ENCODE results near the gene MCTP2. TPM values are rescaled to one million over a fixed set of nuclear protein-coding genes. Genes with fewer than 3 reads are reported as not detected.
"Not testable (repeated sequence)": the region's sequence is repeated elsewhere in the genome, so short reads cannot be mapped to it uniquely, and the experiment has no call there.

MCTP2 gene
- total and polyA plus RNA-seq, 5 donors from 2014 or later = 1.1 to 6.4 (median 2.8) TPM

DNA sequence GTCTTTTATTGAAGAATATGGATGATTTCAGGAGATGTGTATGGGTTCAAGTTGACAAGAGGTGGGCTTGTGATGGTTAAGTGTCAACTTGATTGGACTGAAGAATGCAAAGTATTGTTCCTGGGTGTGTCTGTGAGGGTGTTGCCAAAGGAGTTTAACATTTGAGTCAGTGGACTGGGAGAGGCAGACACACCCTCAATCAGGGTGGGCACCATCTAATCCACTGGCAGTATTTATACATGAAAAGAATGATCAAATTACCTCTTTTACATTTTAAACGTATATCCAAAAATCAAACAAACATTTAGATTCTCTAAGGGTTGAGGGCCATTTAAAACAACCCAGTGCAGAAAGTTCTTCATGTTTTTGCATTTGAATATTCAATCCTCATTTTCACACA, 262.2 kb downstream of the MCTP2 start:
- H3K4me3 Mint-ChIP-seq; H3K27me3 Mint-ChIP-seq; H3K27ac Mint-ChIP-seq; H3K4me1 ChIP-seq (ENCODE audit: control insufficient read depth, insufficient read depth, low read length, poor library complexity, severe bottlenecking); ATAC-seq (ENCODE audit: low read depth in 2 of 2); H3K27me3 ChIP-seq (ENCODE audit: control insufficient read depth, insufficient read depth, low read length); H3K36me3 ChIP-seq (ENCODE audit: control insufficient read depth, insufficient read depth, low read length); DNase-seq; H3K4me1 Mint-ChIP-seq; H3K27ac ChIP-seq (ENCODE audit: insufficient read depth, low read length, poor library complexity, severe bottlenecking); H3K9me3 Mint-ChIP-seq; H3K4me3 ChIP-seq (ENCODE audit: low read depth, low read length); H3K9me3 ChIP-seq (ENCODE audit: control insufficient read depth in 2 of 2, low read length in 2 of 2); H3K36me3 Mint-ChIP-seq: not testable (repeated sequence)

DNA sequence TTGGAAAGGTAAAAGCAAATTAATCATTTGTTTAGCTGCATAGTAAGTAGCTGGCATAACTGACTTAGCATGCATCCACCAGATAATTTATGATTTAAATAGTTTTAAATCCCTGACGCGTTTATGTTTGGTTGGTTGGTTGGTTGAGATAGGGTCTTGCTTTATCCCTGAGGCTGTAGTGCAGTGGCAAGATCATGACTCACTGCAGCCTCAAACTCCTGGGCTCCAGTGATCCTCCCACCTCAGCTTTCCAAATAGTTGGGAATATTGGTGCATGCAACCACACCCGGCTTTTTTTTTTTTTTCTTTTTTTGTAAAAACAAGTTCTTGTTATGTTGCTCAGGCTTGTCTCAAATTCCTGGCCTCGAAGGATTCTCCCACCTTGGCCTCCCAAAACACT, 263.4 kb downstream of the MCTP2 start:
- Histone ChIP-seq H3K9me3 (ENCODE audit: control insufficient read depth in 2 of 2, low read length in 2 of 2) (no peaks in the 10 kb centered on the region), H3K4me3 (ENCODE audit: low read depth, low read length) (no peak overlapping the region), H3K27ac (ENCODE audit: insufficient read depth, low read length, poor library complexity, severe bottlenecking) (no peak overlapping the region), H3K4me1 (ENCODE audit: control insufficient read depth, insufficient read depth, low read length, poor library complexity, severe bottlenecking) (no peaks in the 10 kb centered on the region), H3K27me3 (ENCODE audit: control insufficient read depth, insufficient read depth, low read length) (no peaks in the 10 kb centered on the region), H3K36me3 (ENCODE audit: control insufficient read depth, insufficient read depth, low read length) (no peaks in the 10 kb centered on the region)
- Mint-ChIP-seq H3K4me3 (no peak overlapping the region), H3K4me1 (no peaks in the 10 kb centered on the region), H3K36me3 (no peaks in the 10 kb centered on the region), H3K27me3 (no peaks in the 10 kb centered on the region), H3K27ac (no peak overlapping the region), H3K9me3 (peaks cover 0 to 7% (median 5%) of the 10 kb centered on the region in 7 donors)
- DNase-seq (no peak), ATAC-seq (ENCODE audit: low read depth in 2 of 2) (no peak)

DNA sequence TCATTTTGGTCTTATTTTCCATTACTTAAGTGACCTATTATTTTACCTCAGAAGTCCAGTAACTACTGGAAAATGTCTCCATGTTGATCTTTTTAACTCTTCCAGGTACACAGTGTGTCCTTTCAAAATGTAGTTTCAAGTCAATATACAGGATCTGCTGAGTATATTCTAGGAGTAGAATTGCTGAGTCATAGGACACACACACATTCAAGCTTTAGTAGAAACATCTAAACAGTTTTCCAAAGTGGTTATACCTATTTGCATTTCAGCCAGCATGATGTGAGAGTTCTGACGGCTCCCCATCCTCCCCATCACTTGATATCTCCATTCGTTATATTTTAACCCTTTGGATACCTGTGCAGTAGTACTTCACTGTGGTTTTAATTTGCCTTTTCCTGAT, 271.9 kb downstream of the MCTP2 start:
- Mint-ChIP-seq H3K36me3 (no peaks in the 10 kb centered on the region), H3K27ac (no peak overlapping the region), H3K9me3 (peaks cover 3 to 17% (median 4%) of the 10 kb centered on the region in 7 donors), H3K4me1 (no peaks in the 10 kb centered on the region), H3K4me3 (no peak overlapping the region), H3K27me3 (no peaks in the 10 kb centered on the region)
- Histone ChIP-seq H3K4me3 (ENCODE audit: low read depth, low read length) (no peak overlapping the region), H3K9me3 (ENCODE audit: control insufficient read depth in 2 of 2, low read length in 2 of 2) (no peaks in the 10 kb centered on the region), H3K4me1 (ENCODE audit: control insufficient read depth, insufficient read depth, low read length, poor library complexity, severe bottlenecking) (no peaks in the 10 kb centered on the region), H3K27me3 (ENCODE audit: control insufficient read depth, insufficient read depth, low read length) (no peaks in the 10 kb centered on the region), H3K27ac (ENCODE audit: insufficient read depth, low read length, poor library complexity, severe bottlenecking) (no peak overlapping the region), H3K36me3 (ENCODE audit: control insufficient read depth, insufficient read depth, low read length) (no peaks in the 10 kb centered on the region)
- DNase-seq (no peak), ATAC-seq (ENCODE audit: low read depth in 2 of 2) (no peak)

DNA sequence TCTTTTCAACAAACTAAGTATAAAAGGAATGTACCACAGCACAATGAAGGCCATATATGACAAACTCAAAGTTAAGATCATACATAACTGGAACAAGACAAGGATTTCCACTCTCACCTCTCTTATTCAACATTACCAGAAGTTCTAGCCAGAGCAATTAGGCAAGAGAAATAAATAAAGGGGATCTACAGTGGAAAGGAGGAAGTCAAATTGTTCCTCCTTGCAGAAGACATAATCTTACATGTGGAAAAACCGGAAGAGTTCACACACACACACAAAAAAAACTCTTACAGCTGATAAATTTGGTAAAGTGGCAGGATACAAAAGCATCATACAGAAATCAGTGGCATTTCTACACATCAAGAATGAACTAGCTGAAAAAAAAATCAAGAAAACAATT, 277.9 kb downstream of the MCTP2 start:
- H3K4me1 Mint-ChIP-seq = no peaks in the 10 kb centered on the region
- peaks cover 2 to 19% (median 6%) of the 10 kb centered on the region in 7 donors for H3K9me3 Mint-ChIP-seq
- H3K36me3 Mint-ChIP-seq = no peaks in the 10 kb centered on the region
- Histone ChIP-seq H3K9me3 (ENCODE audit: control insufficient read depth in 2 of 2, low read length in 2 of 2) (no peaks in the 10 kb centered on the region), H3K36me3 (ENCODE audit: control insufficient read depth, insufficient read depth, low read length) (no peaks in the 10 kb centered on the region), H3K27me3 (ENCODE audit: control insufficient read depth, insufficient read depth, low read length) (no peaks in the 10 kb centered on the region), H3K4me3 (ENCODE audit: low read depth, low read length) (no peak overlapping the region), H3K4me1 (ENCODE audit: control insufficient read depth, insufficient read depth, low read length, poor library complexity, severe bottlenecking) (no peaks in the 10 kb centered on the region), H3K27ac (ENCODE audit: insufficient read depth, low read length, poor library complexity, severe bottlenecking) (no peak overlapping the region)
- H3K4me3 Mint-ChIP-seq = no peak overlapping the region
- DNase-seq (no peak), ATAC-seq (ENCODE audit: low read depth in 2 of 2) (no peak)
- H3K27ac Mint-ChIP-seq = no peak overlapping the region
- no peaks in the 10 kb centered on the region for H3K27me3 Mint-ChIP-seq

DNA sequence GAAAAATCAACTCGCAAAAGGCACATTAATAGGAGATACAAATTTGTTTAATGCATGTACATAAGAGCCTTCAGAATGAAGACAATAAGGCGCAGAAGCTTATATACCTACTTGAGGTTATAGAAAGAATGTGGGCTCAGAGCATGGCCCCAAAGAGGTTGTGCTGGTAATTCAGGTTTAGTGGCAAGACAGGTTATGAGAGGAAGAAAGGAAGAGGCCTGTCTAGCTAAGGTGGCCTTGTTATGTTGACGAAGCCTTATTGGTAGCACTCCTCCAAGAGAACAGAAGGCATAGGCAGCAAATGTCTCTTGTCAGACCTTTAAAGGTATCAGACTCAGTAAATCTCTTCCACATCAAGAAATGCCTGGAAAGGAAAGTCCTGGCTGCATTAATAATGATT, 290.8 kb downstream of the MCTP2 start:
- Histone ChIP-seq H3K4me1 (ENCODE audit: control insufficient read depth, insufficient read depth, low read length, poor library complexity, severe bottlenecking) (no peaks in the 10 kb centered on the region), H3K27ac (ENCODE audit: insufficient read depth, low read length, poor library complexity, severe bottlenecking) (no peak overlapping the region), H3K9me3 (ENCODE audit: control insufficient read depth in 2 of 2, low read length in 2 of 2) (no peaks in the 10 kb centered on the region), H3K36me3 (ENCODE audit: control insufficient read depth, insufficient read depth, low read length) (no peaks in the 10 kb centered on the region), H3K27me3 (ENCODE audit: control insufficient read depth, insufficient read depth, low read length) (no peaks in the 10 kb centered on the region), H3K4me3 (ENCODE audit: low read depth, low read length) (no peak overlapping the region)
- no peaks in the 10 kb centered on the region for H3K27me3 Mint-ChIP-seq
- no peaks in the 10 kb centered on the region for H3K4me1 Mint-ChIP-seq
- ATAC-seq (ENCODE audit: low read depth in 2 of 2) (no peak), DNase-seq (no peak)
- peaks cover 0 to 4% (median 2%) of the 10 kb centered on the region in 7 donors for H3K9me3 Mint-ChIP-seq
- H3K36me3 Mint-ChIP-seq = no peaks in the 10 kb centered on the region
- no peak overlapping the region for H3K4me3 Mint-ChIP-seq
- no peak overlapping the region for H3K27ac Mint-ChIP-seq

DNA sequence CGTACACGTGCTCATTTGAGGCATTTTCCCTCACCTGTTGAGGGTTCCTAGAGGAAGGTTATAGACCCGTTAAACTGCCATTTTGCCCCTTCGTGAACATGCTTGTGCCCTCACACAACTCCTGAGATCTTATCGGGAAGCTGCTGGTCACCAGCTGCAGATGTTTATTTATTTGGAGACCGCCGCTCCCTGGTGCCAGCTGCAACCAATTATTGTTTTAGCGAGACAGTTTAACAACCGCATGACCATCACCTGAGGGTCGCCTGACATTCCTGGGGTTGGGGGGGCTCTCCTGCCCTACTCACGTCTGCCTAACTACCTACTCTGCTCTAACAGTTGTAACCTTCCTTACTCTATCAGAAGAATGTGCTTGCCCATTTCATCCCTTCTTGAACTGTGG, 292.5 kb downstream of the MCTP2 start:
- Histone ChIP-seq H3K27me3 (ENCODE audit: control insufficient read depth, insufficient read depth, low read length) (no peaks in the 10 kb centered on the region), H3K9me3 (ENCODE audit: control insufficient read depth in 2 of 2, low read length in 2 of 2) (no peaks in the 10 kb centered on the region), H3K27ac (ENCODE audit: insufficient read depth, low read length, poor library complexity, severe bottlenecking) (no peak overlapping the region), H3K36me3 (ENCODE audit: control insufficient read depth, insufficient read depth, low read length) (no peaks in the 10 kb centered on the region), H3K4me3 (ENCODE audit: low read depth, low read length) (no peak overlapping the region), H3K4me1 (ENCODE audit: control insufficient read depth, insufficient read depth, low read length, poor library complexity, severe bottlenecking) (no peaks in the 10 kb centered on the region)
- H3K27me3 Mint-ChIP-seq = no peaks in the 10 kb centered on the region
- no peak overlapping the region for H3K4me3 Mint-ChIP-seq
- DNase-seq (no peak), ATAC-seq (ENCODE audit: low read depth in 2 of 2) (no peak)
- H3K9me3 Mint-ChIP-seq = peaks cover 0 to 10% (median 2%) of the 10 kb centered on the region in 7 donors
- no peaks in the 10 kb centered on the region for H3K36me3 Mint-ChIP-seq
- H3K4me1 Mint-ChIP-seq = no peaks in the 10 kb centered on the region
- no peak overlapping the region for H3K27ac Mint-ChIP-seq

DNA sequence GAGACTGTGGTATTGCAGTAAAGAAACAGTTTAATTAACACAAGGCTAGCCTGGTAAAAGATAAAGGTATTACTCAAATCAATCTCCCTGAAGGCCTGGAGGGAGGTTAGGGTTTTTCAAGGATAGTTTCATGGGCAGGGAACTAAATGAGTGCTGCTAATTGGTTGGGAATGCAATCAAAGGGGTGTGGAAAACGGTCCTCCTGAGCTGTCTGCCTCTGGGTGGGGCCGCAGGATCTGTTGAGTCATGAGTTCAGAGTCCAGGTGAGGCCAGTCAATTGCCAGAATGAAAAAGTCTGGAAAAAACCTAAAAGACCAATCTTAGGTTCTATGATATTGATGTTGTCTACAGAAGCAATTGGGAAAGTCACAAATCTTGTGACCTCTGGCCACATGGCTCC, 293.2 kb downstream of the MCTP2 start:
- Mint-ChIP-seq H3K36me3 (no peaks in the 10 kb centered on the region), H3K27ac (no peak overlapping the region), H3K4me1 (no peaks in the 10 kb centered on the region), H3K9me3 (peaks cover 0 to 10% (median 2%) of the 10 kb centered on the region in 7 donors), H3K27me3 (no peaks in the 10 kb centered on the region), H3K4me3 (no peak overlapping the region)
- DNase-seq = no peak
- H3K4me3 ChIP-seq (ENCODE audit: low read depth, low read length) = no peak overlapping the region
- ATAC-seq (ENCODE audit: low read depth in 2 of 2) = no peak
- H3K27ac ChIP-seq (ENCODE audit: insufficient read depth, low read length, poor library complexity, severe bottlenecking) = no peak overlapping the region
- H3K27me3 ChIP-seq (ENCODE audit: control insufficient read depth, insufficient read depth, low read length) = no peaks in the 10 kb centered on the region
- H3K9me3 ChIP-seq (ENCODE audit: control insufficient read depth in 2 of 2, low read length in 2 of 2) = no peaks in the 10 kb centered on the region
- no peaks in the 10 kb centered on the region for H3K4me1 ChIP-seq (ENCODE audit: control insufficient read depth, insufficient read depth, low read length, poor library complexity, severe bottlenecking)
- H3K36me3 ChIP-seq (ENCODE audit: control insufficient read depth, insufficient read depth, low read length) = no peaks in the 10 kb centered on the region

DNA sequence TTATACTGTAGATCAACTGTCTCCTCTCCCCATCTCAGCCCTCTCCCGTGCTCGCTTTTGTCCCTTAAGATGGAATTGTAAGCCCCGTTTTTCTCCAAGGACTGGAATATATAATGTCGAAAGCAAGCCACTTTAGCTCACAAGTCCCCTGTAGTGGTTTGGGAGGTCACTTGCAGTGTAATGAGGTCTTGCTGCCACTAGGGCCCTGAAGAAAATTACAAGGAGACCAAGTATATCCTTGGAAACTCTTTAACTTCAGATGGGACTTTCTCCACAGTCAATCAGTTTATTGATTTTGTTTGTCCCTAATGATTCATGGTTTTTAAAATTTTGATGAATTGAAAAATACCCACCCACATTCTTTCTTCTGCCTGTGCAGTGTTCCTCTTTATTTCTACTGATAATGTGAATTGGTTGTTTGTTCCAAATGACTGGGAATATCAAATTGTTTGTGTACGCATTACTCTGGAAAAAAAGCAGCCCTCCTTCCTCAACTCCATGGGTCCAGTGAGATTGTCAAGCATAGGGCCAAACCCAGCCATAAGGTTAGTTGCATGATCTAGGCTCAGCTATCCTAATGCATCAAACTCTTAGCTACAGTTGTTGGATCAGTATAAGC, 294.8 kb downstream of the MCTP2 start:
- Mint-ChIP-seq H3K4me1 (no peaks in the 10 kb centered on the region), H3K36me3 (no peaks in the 10 kb centered on the region), H3K27me3 (no peaks in the 10 kb centered on the region), H3K27ac (no peak overlapping the region), H3K4me3 (no peak overlapping the region), H3K9me3 (peaks cover 0 to 10% (median 2%) of the 10 kb centered on the region in 7 donors)
- DNase-seq = no peak
- H3K9me3 ChIP-seq (ENCODE audit: control insufficient read depth in 2 of 2, low read length in 2 of 2) = no peaks in the 10 kb centered on the region
- ATAC-seq (ENCODE audit: low read depth in 2 of 2) = no peak
- no peaks in the 10 kb centered on the region for H3K27me3 ChIP-seq (ENCODE audit: control insufficient read depth, insufficient read depth, low read length)
- no peak overlapping the region for H3K27ac ChIP-seq (ENCODE audit: insufficient read depth, low read length, poor library complexity, severe bottlenecking)
- H3K4me1 ChIP-seq (ENCODE audit: control insufficient read depth, insufficient read depth, low read length, poor library complexity, severe bottlenecking) = no peaks in the 10 kb centered on the region
- no peak overlapping the region for H3K4me3 ChIP-seq (ENCODE audit: low read depth, low read length)
- no peaks in the 10 kb centered on the region for H3K36me3 ChIP-seq (ENCODE audit: control insufficient read depth, insufficient read depth, low read length)

Data from CD4-positive, CD25-positive, alpha-beta regulatory T cell (primary cell).